Smooth muscle cell (in vitro differentiated cells): ENCODE measurements around the gene TMEM183A. TPM values are rescaled to one million over a fixed set of nuclear protein-coding genes. Genes with fewer than 3 reads are reported as not detected.

Experiments used
- DNase-seq: peaks from one replicate; lab custom pipeline; 2025; ENCODE audit not compliant: unreplicated experiment; lab: John Stamatoyannopoulos, UW
- H2AFZ ChIP-seq: fragments of 200-600 bp; sonication (generic); 2 replicates; pipeline ENCODE4 v1.6.0; 2016; ENCODE audit warnings: antibody characterized with exemption, low read depth, mild to moderate bottlenecking
- H3F3A ChIP-seq: fragments of 200-600 bp; sonication (generic); 2 replicates; pipeline ENCODE4 v1.6.0; 2017; ENCODE audit warnings: antibody characterized with exemption, low read depth
- H3K27ac ChIP-seq: fragments of 200-600 bp; sonication (generic); 2 replicates; pipeline ENCODE4 v1.5.1; 2016; ENCODE audit warnings: low read depth, mild to moderate bottlenecking
- H3K27me3 ChIP-seq: fragments of 200-600 bp; sonication (generic); 2 replicates; pipeline ENCODE4 v1.6.1; 2016; ENCODE audit warnings: low read depth, mild to moderate bottlenecking
- H3K36me3 ChIP-seq: fragments of 200-600 bp; sonication (generic); 2 replicates; pipeline ENCODE4 v1.5.1; 2016; ENCODE audit warnings: low read depth
- H3K4me1 ChIP-seq: fragments of 200-600 bp; sonication (generic); 2 replicates; pipeline ENCODE4 v1.5.1; 2016; ENCODE audit warnings: low read depth
- H3K4me2 ChIP-seq: fragments of 200-600 bp; sonication (generic); 2 replicates; pipeline ENCODE4 v1.6.0; 2016; ENCODE audit warnings: mild to moderate bottlenecking
- H3K4me3 ChIP-seq: fragments of 200-600 bp; sonication (generic); 2 replicates; pipeline ENCODE4 v1.5.1; 2016; ENCODE audit warnings: mild to moderate bottlenecking
- H3K79me2 ChIP-seq: fragments of 200-600 bp; sonication (generic); 2 replicates; pipeline ENCODE4 v1.6.0; 2016; ENCODE audit warnings: low read depth, mild to moderate bottlenecking
- H3K9ac ChIP-seq: fragments of 200-600 bp; sonication (generic); 2 replicates; pipeline ENCODE4 v1.6.0; 2016; ENCODE audit warnings: low read depth
- H3K9me3 ChIP-seq: fragments of 200-600 bp; sonication (generic); replicated peaks from 2 replicates; pipeline ENCODE4 v1.5.1; 2016; ENCODE audit warnings: low read depth
- H4K20me1 ChIP-seq: fragments of 200-600 bp; sonication (generic); 2 replicates; pipeline ENCODE4 v1.6.0; 2016; ENCODE audit warnings: low read depth
- CTCF ChIP-seq: fragments of 200-600 bp; sonication (generic); IDR thresholded peaks from 2 replicates; pipeline ENCODE4 v1.5.1; 2017; ENCODE audit warnings: borderline replicate concordance, mild to moderate bottlenecking, antibody characterized with exemption; ENCODE audit not compliant: insufficient read depth, poor library complexity, severe bottlenecking
- WGBS: methylation state at CpG from one replicate; pipeline ENCODE4 v1.1.7; 2016; ENCODE audit warnings: low lambda C conversion rate; 5-methylcytosine and 5-hydroxymethylcytosine counted together
- polyA plus RNA-seq: library from polyadenylated mRNA; unstranded; fragments of >200 nt; fragmentation: Nextera tagmentation; extraction: Ambion mirVana; gene quantifications from 2 replicates; pipeline ENCODE4 v1.2.1, GENCODE V29; 2016
- total RNA-seq: library from RNA; depleted of rRNA; stranded (reverse); fragments of >200 nt; gene quantifications from 2 replicates; pipeline ENCODE4 v1.2.3, GENCODE V29; 2014

The TMEM183A gene
- total and polyA plus RNA-seq, 2 experiments from 2014 or later, result 54.9 to 55.0 TPM

- Histone ChIP-seq H3K9me3 (no peaks in the 10 kb centered on the region), H4K20me1 (no peaks in the 10 kb centered on the region), H3F3A (peaks cover 4% of the 10 kb centered on the region), H3K27ac (peak overlapping the region; percentile 76), H3K4me3 (no peak overlapping the region), H3K27me3 (no peaks in the 10 kb centered on the region), H3K4me2 (peak overlapping the region; percentile 100), H3K36me3 (no peaks in the 10 kb centered on the region), H2AFZ (no peak overlapping the region), H3K4me1 (peaks cover 11% of the 10 kb centered on the region), H3K79me2 (no peaks in the 10 kb centered on the region), H3K9ac (no peak overlapping the region)
- TF ChIP-seq CTCF, result no peak
- no peak for DNase-seq
- 73% methylated on average over 3 of the region's 3 CpGs for WGBS
Observed at GRCh38 chr1:202965422-202965821, 41.8 kb upstream of the TMEM183A start.

- peaks cover 4% of the 10 kb centered on the region for H3F3A ChIP-seq
- 51% methylated on average over 18 of the region's 18 CpGs for WGBS
- peaks cover 11% of the 10 kb centered on the region for H3K4me1 ChIP-seq
- no peaks in the 10 kb centered on the region for H3K9me3 ChIP-seq
- peak overlapping the region; percentile 89 for H3K9ac ChIP-seq
- no peaks in the 10 kb centered on the region for H4K20me1 ChIP-seq
- peak overlapping the region; percentile 76 for H3K27ac ChIP-seq
- peak overlapping the region; percentile 100 for H2AFZ ChIP-seq
- H3K4me2 ChIP-seq, result peak overlapping the region; percentile 100
- no peaks in the 10 kb centered on the region for H3K79me2 ChIP-seq
- no peaks in the 10 kb centered on the region for H3K27me3 ChIP-seq
- H3K4me3 ChIP-seq, result peak overlapping the region; percentile 97
- TF ChIP-seq CTCF, result no peak
- H3K36me3 ChIP-seq, result no peaks in the 10 kb centered on the region
- DNase-seq, result no peak
Observed at GRCh38 chr1:202966006-202966898, 40.9 kb upstream of the TMEM183A start.

- no peaks in the 10 kb centered on the region for H3K9me3 ChIP-seq
- H3K4me2 ChIP-seq, result peak overlapping the region; percentile 97
- peak overlapping the region; percentile 89 for H2AFZ ChIP-seq
- peak overlapping the region; percentile 38 for H3K9ac ChIP-seq
- H3K27ac ChIP-seq, result no peak overlapping the region
- peaks cover 7% of the 10 kb centered on the region for H3K27me3 ChIP-seq
- WGBS, result 6% methylated on average over 21 of the region's 21 CpGs
- no peaks in the 10 kb centered on the region for H3K36me3 ChIP-seq
- peak overlapping the region; percentile 97 for H3K4me3 ChIP-seq
- no peaks in the 10 kb centered on the region for H3K79me2 ChIP-seq
- no peak for DNase-seq
- TF ChIP-seq CTCF, result no peak
- H3F3A ChIP-seq, result peaks cover 4% of the 10 kb centered on the region
- H3K4me1 ChIP-seq, result peaks cover 11% of the 10 kb centered on the region
- no peaks in the 10 kb centered on the region for H4K20me1 ChIP-seq
Observed at GRCh38 chr1:202967684-202968281, 39.4 kb upstream of the TMEM183A start.
